Omental fat pad (tissue), 4 donors: Measurements from ENCODE around the gene SYT2. TPM values are rescaled to one million over a fixed set of nuclear protein-coding genes. Genes with fewer than 3 reads are reported as not detected.

Experiments
- ATAC-seq: fragments of 150-250 bp; one replicate; pipeline ENCODE4 v1.9.1; 2016; ENCODE audit warnings: mild to moderate bottlenecking, moderate library complexity; ENCODE audit not compliant: low FRiP score
- DNase-seq: peaks from one replicate; pipeline ENCODE4 v3.0.0-alpha.2; 2019; ENCODE audit warnings: low spot score
- CTCF ChIP-seq, 3 donors: fragments of 450-650 bp; IDR thresholded peaks; one replicate each; pipeline ENCODE4 v1.5.1; 2016 to 2017; ENCODE audit warnings: antibody characterized with exemption in 3 of 3, mild to moderate bottlenecking in 3 of 3, moderate library complexity in 2 of 3
- total RNA-seq, 4 donors: library from RNA; depleted of rRNA; stranded (reverse); fragments of >200 nt; gene quantifications; one replicate each; pipeline ENCODE4 v1.1.0, GENCODE V29; 2016

Gene SYT2
- total RNA-seq, 4 donors from 2014 or later, result 0.12 TPM; not detected in 3

- no peak for ATAC-seq
- TF ChIP-seq CTCF (IDR thresholded peaks at IDR 0.05), result no peak
Observed at GRCh38 chr1:202704601-202705000, 5.7 kb downstream of the SYT2 start.

GRCh38 chr1:202703191-202703590, 7.1 kb downstream of the SYT2 start:
- ATAC-seq, result no peak

More at GRCh38 chr1:202704601-202705000, 5.7 kb downstream of the SYT2 start:
- DNase-seq, result no peak

DNA sequence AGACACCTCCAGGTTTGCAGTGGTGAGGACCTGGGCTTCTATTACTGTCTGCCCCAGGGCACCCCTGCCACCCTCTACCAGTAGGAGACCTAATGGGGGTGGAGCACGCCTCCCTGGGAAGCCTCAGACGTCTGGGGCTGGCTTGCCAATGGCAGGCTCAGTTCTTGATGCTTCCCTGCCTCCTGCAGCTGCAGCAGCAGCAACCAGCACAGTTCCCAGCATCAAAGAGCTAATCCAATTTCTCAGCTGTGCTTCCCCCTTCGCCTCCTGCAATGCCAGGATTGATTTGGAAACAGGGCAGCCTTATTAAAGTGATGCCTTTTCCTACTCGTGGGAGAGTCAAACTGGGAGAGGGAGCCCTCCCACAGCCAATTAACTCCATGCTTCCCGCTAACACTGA, 8.2 kb downstream of the SYT2 start:
- no peak for ATAC-seq

More at GRCh38 chr1:202703191-202703590, 7.1 kb downstream of the SYT2 start:
- DNase-seq, result no peak
- no peak for TF ChIP-seq CTCF (IDR thresholded peaks at IDR 0.05)

GRCh38 chr1:202701200-202701599, 9.1 kb downstream of the SYT2 start:
- TF ChIP-seq CTCF (IDR thresholded peaks at IDR 0.05), result no peak
- no peak for ATAC-seq
- no peak for DNase-seq

More for the DNA sequence above, 8.2 kb downstream of the SYT2 start:
- no peak for TF ChIP-seq CTCF (IDR thresholded peaks at IDR 0.05)
- no peak for DNase-seq

GRCh38 chr1:202700061-202700460, 10.2 kb downstream of the SYT2 start:
- DNase-seq, result no peak
- TF ChIP-seq CTCF (IDR thresholded peaks at IDR 0.05), result no peak
- ATAC-seq, result no peak

- TF ChIP-seq CTCF (IDR thresholded peaks at IDR 0.05), result no peak
- DNase-seq, result no peak
- no peak for ATAC-seq
Observed at GRCh38 chr1:202698276-202698675, 12.0 kb downstream of the SYT2 start.

DNA sequence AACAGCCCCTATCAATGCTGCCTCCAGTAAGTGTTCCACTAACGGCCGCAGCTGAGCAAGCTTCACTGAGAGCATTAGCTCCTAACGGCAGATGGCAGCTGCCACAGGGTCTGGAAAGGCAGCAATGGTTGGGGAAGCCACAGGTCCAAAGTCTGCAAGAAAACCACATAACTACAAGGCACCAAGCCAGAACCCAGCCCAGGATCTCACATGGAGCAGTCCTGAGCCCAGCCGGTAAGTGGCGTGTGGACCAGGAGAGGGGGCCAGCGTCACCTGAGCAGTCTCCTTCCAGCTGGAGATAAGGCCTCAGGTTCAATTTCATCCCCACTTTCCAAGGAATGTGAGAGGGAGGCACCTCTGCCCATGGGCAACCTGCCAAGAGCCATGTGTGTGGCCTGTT, 13.2 kb downstream of the SYT2 start:
- DNase-seq (no peak), ATAC-seq (no peak)
- no peak for TF ChIP-seq CTCF (IDR thresholded peaks at IDR 0.05)
